ENCODE measurements around the gene SF3B6. TPM values are rescaled to one million over a fixed set of nuclear protein-coding genes. Genes with fewer than 3 reads are reported as not detected.

SF3B6 gene
- total RNA-seq, 1 donor from 2014 or later: 133 TPM

GRCh38 chr2:24019729-24020128, 56.4 kb downstream of the SF3B6 start:
- no peak for DNase-seq (ENCODE audit: low read depth)

GRCh38 chr2:24018241-24018640, 57.9 kb downstream of the SF3B6 start:
- DNase-seq (ENCODE audit: low read depth): no peak

GRCh38 chr2:24017711-24018110, 58.4 kb downstream of the SF3B6 start:
- DNase-seq (ENCODE audit: low read depth): no peak

Other genes starting within 250 kb of the SF3B6 start
- 6.4 and 16.8 TPM in 2 replicates for gene ATAD2B, start 149.2 kb downstream of the SF3B6 start, total RNA-seq
- 14.1 and 20.7 TPM in 2 replicates for gene UBXN2A, start 135.9 kb downstream of the SF3B6 start, total RNA-seq
- gene MFSD2B, start 66.2 kb downstream of the SF3B6 start, total RNA-seq: 0.05 and 0.35 TPM in 2 replicates
- 8.7 and 14.3 TPM in 2 replicates for gene WDCP, start 28.9 kb downstream of the SF3B6 start, total RNA-seq
- 21.3 and 28.5 TPM in 2 replicates for gene FKBP1B, start 26.6 kb downstream of the SF3B6 start, total RNA-seq
- 54.6 and 68.2 TPM in 2 replicates for gene TP53I3, start 8.5 kb upstream of the SF3B6 start, total RNA-seq
- 0.40 TPM in 1 of 2 replicates, not detected in the other for gene PFN4, start 47.0 kb upstream of the SF3B6 start, total RNA-seq
- 11.8 and 13.4 TPM in 2 replicates for gene FAM228B, start 47.1 kb upstream of the SF3B6 start, total RNA-seq
- 0.05 and 0.35 TPM in 2 replicates for gene FAM228A, start 98.7 kb upstream of the SF3B6 start, total RNA-seq